Nephron progenitor cell (in vitro differentiated cells): ENCODE results near the gene FBXL17.

ENCODE experiments used
- DNase-seq: peaks from one replicate; pipeline ENCODE4 v3.0.0; 2021
- H3K27ac Mint-ChIP-seq: 2 replicates; pipeline ENCODE4 v1.8.0; 2021; ENCODE audit warnings: mild to moderate bottlenecking, moderate library complexity, mixed read lengths
- H3K27me3 Mint-ChIP-seq: 2 replicates; pipeline ENCODE4 v1.8.0; 2021; ENCODE audit warnings: mild to moderate bottlenecking, low read depth, mixed read lengths; ENCODE audit not compliant: poor library complexity
- H3K36me3 Mint-ChIP-seq: 2 replicates; pipeline ENCODE4 v1.8.0; 2021; ENCODE audit warnings: low read depth, mixed read lengths
- H3K4me1 Mint-ChIP-seq: 2 replicates; pipeline ENCODE4 v1.8.0; 2021; ENCODE audit warnings: mixed read lengths
- H3K4me3 Mint-ChIP-seq: 2 replicates; pipeline ENCODE4 v1.8.0; 2021; ENCODE audit warnings: mild to moderate bottlenecking, moderate library complexity, mixed read lengths
- H3K9me3 Mint-ChIP-seq: 2 replicates; pipeline ENCODE4 v1.8.0; 2021; ENCODE audit warnings: mild to moderate bottlenecking, moderate library complexity, mixed read lengths
- CTCF ChIP-seq: fragments of 200-600 bp; sonication (generic); IDR thresholded peaks from 2 replicates; pipeline ENCODE4 v1.5.0; 2021; ENCODE audit warnings: antibody characterized with exemption

FBXL17 gene

GRCh38 chr5:108084105-108084504 lies 297.8 kb downstream of the FBXL17 start:
- Mint-ChIP-seq H3K27me3 (no peaks in the 10 kb centered on the region), H3K4me1 (no peaks in the 10 kb centered on the region), H3K4me3 (no peak overlapping the region), H3K27ac (no peak overlapping the region), H3K36me3 (peaks cover 20% of the 10 kb centered on the region), H3K9me3 (no peaks in the 10 kb centered on the region)
- no peak for DNase-seq
- TF ChIP-seq CTCF, result no peak

GRCh38 chr5:108083232-108083631 lies 298.7 kb downstream of the FBXL17 start:
- TF ChIP-seq CTCF, result no peak
- no peaks in the 10 kb centered on the region for H3K9me3 Mint-ChIP-seq
- no peak overlapping the region for H3K4me3 Mint-ChIP-seq
- DNase-seq, result no peak
- no peak overlapping the region for H3K27ac Mint-ChIP-seq
- no peaks in the 10 kb centered on the region for H3K4me1 Mint-ChIP-seq
- H3K36me3 Mint-ChIP-seq, result peaks cover 18% of the 10 kb centered on the region
- H3K27me3 Mint-ChIP-seq, result no peaks in the 10 kb centered on the region

- no peaks in the 10 kb centered on the region for H3K27me3 Mint-ChIP-seq
- H3K36me3 Mint-ChIP-seq, result peaks cover 11% of the 10 kb centered on the region
- no peak overlapping the region for H3K4me3 Mint-ChIP-seq
- TF ChIP-seq CTCF, result no peak
- H3K4me1 Mint-ChIP-seq, result no peaks in the 10 kb centered on the region
- no peak overlapping the region for H3K27ac Mint-ChIP-seq
- H3K9me3 Mint-ChIP-seq, result no peaks in the 10 kb centered on the region
- no peak for DNase-seq
Measured at GRCh38 chr5:108081707-108082106, 300.2 kb downstream of the FBXL17 start.

- DNase-seq, result no peak
- Mint-ChIP-seq H3K36me3 (peaks cover 22% of the 10 kb centered on the region), H3K27me3 (no peaks in the 10 kb centered on the region), H3K4me1 (no peaks in the 10 kb centered on the region), H3K9me3 (peaks cover 5% of the 10 kb centered on the region), H3K4me3 (no peak overlapping the region), H3K27ac (no peak overlapping the region)
- no peak for TF ChIP-seq CTCF
Measured at GRCh38 chr5:108079753-108080152, 302.1 kb downstream of the FBXL17 start.

- H3K27ac Mint-ChIP-seq, result no peak overlapping the region
- H3K4me1 Mint-ChIP-seq, result no peaks in the 10 kb centered on the region
- peaks cover 12% of the 10 kb centered on the region for H3K9me3 Mint-ChIP-seq
- peaks cover 31% of the 10 kb centered on the region for H3K36me3 Mint-ChIP-seq
- no peak overlapping the region for H3K4me3 Mint-ChIP-seq
- H3K27me3 Mint-ChIP-seq, result no peaks in the 10 kb centered on the region
- no peak for TF ChIP-seq CTCF
- DNase-seq, result no peak
Measured at GRCh38 chr5:108078882-108079281, 303.0 kb downstream of the FBXL17 start.

GRCh38 chr5:108078345-108078744 lies 303.6 kb downstream of the FBXL17 start:
- Mint-ChIP-seq H3K4me1 (no peaks in the 10 kb centered on the region), H3K27ac (no peak overlapping the region), H3K9me3 (peaks cover 16% of the 10 kb centered on the region), H3K36me3 (peaks cover 36% of the 10 kb centered on the region), H3K4me3 (no peak overlapping the region), H3K27me3 (no peaks in the 10 kb centered on the region)
- no peak for DNase-seq
- no peak for TF ChIP-seq CTCF
